RWPE1 (cell line): ENCODE measurements around the gene MYBPC1.
"Not testable (repeated sequence)": the region's sequence is repeated elsewhere in the genome, so short reads cannot be mapped to it uniquely, and the experiment has no call there.

Experiments
- CTCF ChIA-PET: fragments of 350-600 bp; sonication (Branson Sonifier 250); formaldehyde crosslinking; extraction: SDS; loops from one replicate; lab custom pipeline; 2021; lab: Yijun Ruan, JAX
- POLR2A ChIA-PET: fragments of 400-600 bp; formaldehyde crosslinking; extraction: SDS; loops from one replicate; lab custom pipeline; 2020; ENCODE audit warnings: antibody characterized with exemption; ENCODE audit not compliant: low non-redundant PET; lab: Yijun Ruan, JAX
- DNase-seq: peaks from one replicate; pipeline ENCODE4 v3.0.0; 2012; ENCODE audit warnings: low spot score
- H3K27ac ChIP-seq: fragments of 450-650 bp; 2 replicates; pipeline ENCODE4 v1.5.1; 2017
- TF ChIP-seq, protein P1 (sequence below): fragments of 450-650 bp; conservative IDR thresholded peaks from 2 replicates; pipeline ENCODE4 v1.5.1; 2017; ENCODE audit warnings: low read depth, mild to moderate bottlenecking

MYBPC1 gene

DNA sequence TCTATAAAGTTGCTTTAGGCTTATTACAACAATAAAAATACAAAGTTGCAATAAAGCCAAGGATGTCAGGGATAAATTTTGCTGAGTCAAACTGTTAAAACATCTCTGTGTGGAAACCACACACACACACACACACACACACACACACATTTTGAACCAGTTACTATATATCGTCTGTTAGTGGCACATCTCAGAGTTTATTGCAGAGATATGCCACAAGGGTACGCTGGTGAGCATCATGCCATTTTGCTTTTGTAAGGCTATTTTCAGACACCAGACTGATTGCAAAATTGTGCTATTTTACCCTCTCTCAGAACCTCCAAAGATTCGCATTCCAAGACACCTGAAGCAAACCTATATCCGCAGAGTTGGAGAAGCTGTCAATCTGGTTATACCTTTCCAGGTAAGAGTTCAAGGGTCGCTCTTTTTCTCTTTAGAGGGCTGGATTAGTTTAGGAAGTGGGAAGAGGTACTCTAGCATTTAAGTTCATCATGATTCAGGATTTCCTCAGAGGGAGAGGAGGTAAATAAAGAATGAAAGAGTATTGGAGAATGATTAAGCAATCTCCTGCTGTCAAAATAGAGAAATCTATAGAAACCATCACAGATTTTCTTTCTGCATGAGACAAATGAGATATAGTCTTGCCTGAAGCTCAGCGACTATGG, 75.4 kb downstream of the MYBPC1 start:
- CTCF ChIA-PET = interaction anchor here (0.6 kb wide), 1 partner anchor 13 kb away, joined by 3 read pairs; no protein-coding TSS in a partner anchor
- no peak for DNase-seq
- POLR2A ChIA-PET = no interaction called here
- TF ChIP-seq, protein P1, sequence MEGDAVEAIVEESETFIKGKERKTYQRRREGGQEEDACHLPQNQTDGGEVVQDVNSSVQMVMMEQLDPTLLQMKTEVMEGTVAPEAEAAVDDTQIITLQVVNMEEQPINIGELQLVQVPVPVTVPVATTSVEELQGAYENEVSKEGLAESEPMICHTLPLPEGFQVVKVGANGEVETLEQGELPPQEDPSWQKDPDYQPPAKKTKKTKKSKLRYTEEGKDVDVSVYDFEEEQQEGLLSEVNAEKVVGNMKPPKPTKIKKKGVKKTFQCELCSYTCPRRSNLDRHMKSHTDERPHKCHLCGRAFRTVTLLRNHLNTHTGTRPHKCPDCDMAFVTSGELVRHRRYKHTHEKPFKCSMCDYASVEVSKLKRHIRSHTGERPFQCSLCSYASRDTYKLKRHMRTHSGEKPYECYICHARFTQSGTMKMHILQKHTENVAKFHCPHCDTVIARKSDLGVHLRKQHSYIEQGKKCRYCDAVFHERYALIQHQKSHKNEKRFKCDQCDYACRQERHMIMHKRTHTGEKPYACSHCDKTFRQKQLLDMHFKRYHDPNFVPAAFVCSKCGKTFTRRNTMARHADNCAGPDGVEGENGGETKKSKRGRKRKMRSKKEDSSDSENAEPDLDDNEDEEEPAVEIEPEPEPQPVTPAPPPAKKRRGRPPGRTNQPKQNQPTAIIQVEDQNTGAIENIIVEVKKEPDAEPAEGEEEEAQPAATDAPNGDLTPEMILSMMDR = no peak
- no peak overlapping the region for H3K27ac ChIP-seq

GRCh38 chr12:101671157-101671791, 76.5 kb downstream of the MYBPC1 start:
- no peak overlapping the region for H3K27ac ChIP-seq
- ChIA-PET CTCF (no interaction called here), POLR2A (no interaction called here)
- TF ChIP-seq, protein P1 = no peak
- no peak for DNase-seq

GRCh38 chr12:101671833-101672232, 77.1 kb downstream of the MYBPC1 start:
- ChIA-PET CTCF (no interaction called here), POLR2A (no interaction called here)
- H3K27ac ChIP-seq = no peak overlapping the region

GRCh38 chr12:101675555-101675954, 80.8 kb downstream of the MYBPC1 start:
- H3K27ac ChIP-seq = no peak overlapping the region
- CTCF ChIA-PET = interaction anchor here (0.5 kb wide), 1 partner anchor 84 kb away, joined by 3 read pairs; no protein-coding TSS in a partner anchor
- POLR2A ChIA-PET = no interaction called here
- TF ChIP-seq, protein P1 = no peak
- no peak for DNase-seq

More at GRCh38 chr12:101671833-101672232, 77.1 kb downstream of the MYBPC1 start:
- TF ChIP-seq, protein P1 = no peak
- no peak for DNase-seq

GRCh38 chr12:101676497-101676896, 81.7 kb downstream of the MYBPC1 start:
- POLR2A ChIA-PET, DNase-seq, H3K27ac ChIP-seq, CTCF ChIA-PET: not testable (repeated sequence)

DNA sequence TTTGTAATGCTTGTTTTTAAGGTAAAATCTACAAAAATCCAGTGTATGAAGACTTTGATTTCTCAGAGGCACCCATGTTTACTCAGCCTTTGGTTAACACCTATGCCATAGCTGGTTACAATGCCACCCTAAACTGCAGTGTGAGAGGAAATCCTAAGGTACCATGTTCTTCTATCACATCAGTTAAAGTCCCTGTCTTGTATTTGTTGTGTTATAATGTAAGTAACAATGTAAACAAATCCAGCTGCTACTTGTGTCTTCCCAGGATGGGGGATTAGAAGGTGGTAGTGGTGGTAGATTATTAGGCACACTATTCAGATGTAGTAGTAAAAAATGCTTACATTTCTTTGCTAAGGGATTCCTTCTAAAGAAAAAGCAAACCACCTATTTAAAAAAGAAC, 83.3 kb downstream of the MYBPC1 start:
- DNase-seq = no peak
- POLR2A ChIA-PET = no interaction called here
- H3K27ac ChIP-seq = no peak overlapping the region
- CTCF ChIA-PET = no interaction called here
- TF ChIP-seq, protein P1 = no peak

- POLR2A ChIA-PET = no interaction called here
- TF ChIP-seq, protein P1 = no peak
- no peak for DNase-seq
- no peak overlapping the region for H3K27ac ChIP-seq
- CTCF ChIA-PET = no interaction called here
Measured at GRCh38 chr12:101680240-101680639, 85.5 kb downstream of the MYBPC1 start.
